HepG2 (cell line): Measurements from ENCODE around the gene BIRC5. TPM values are rescaled to one million over a fixed set of nuclear protein-coding genes. Genes with fewer than 3 reads are reported as not detected.

Experiments
- ATAC-seq: fragments of 200-7000 bp; cut with Tn5 transposase; 3 replicates; pipeline ENCODE4 v1.9.1; 2020; ENCODE audit warnings: mild to moderate bottlenecking, moderate library complexity
- BruUV-seq: library from RNA; stranded (reverse); fragments of 400-500 nt; replicated peaks from 2 replicates; lab custom pipeline; 2021; lab: Mats Ljungman, UMichigan
- CTCF ChIA-PET: fragments of 300-600 bp; formaldehyde crosslinking; extraction: SDS; loops from one replicate; lab custom pipeline; 2021; ENCODE audit warnings: low total read pairs, inconsistent platforms, low intra/inter-chr PET ratio; lab: Yijun Ruan, JAX
- POLR2A ChIA-PET: fragments of 350-600 bp; sonication (Branson Sonifier 250); formaldehyde crosslinking; loops from one replicate; lab custom pipeline; 2020; ENCODE audit warnings: antibody characterized with exemption, inconsistent platforms; lab: Yijun Ruan, JAX
- DNase-seq: peaks from one replicate; pipeline ENCODE4 v3.0.0-alpha.2; 2015; ENCODE audit warnings: low spot score
- FAIRE-seq: peaks from 3 replicates; lab custom pipeline; 2011; peaks lifted over from hg19 to GRCh38; lab: Jason Lieb, UNC
- H2AFZ ChIP-seq: one replicate; pipeline ENCODE4 v1.6.1; 2011; ENCODE audit warnings: low read length, inconsistent platforms
- H3K27ac ChIP-seq: fragments of 300-600 bp; 3 replicates; pipeline ENCODE4 v1.8.0; 2011; ENCODE audit warnings: mixed run types, mild to moderate bottlenecking, mixed read lengths, low read length, inconsistent platforms; ENCODE audit not compliant: insufficient read depth; ENCODE audit errors: extremely low read length
- H3K27me3 ChIP-seq, 2 experiments: fragments of 200-600 bp in 1 of 2; 2 replicates in 1 of 2; 3 replicates in 1 of 2; pipeline versions ENCODE4 v1.6.0 to v1.8.0; 2011; ENCODE audit warnings: low read length in 2 of 2, mild to moderate bottlenecking in 2 of 2, moderate library complexity in 2 of 2, inconsistent platforms in 1 of 2; ENCODE audit not compliant: insufficient read depth in 2 of 2, control insufficient read depth in 1 of 2
- H3K36me3 ChIP-seq, 2 experiments: fragments of 200-600 bp in 1 of 2; replicated peaks in 1 of 2; 2 replicates in 1 of 2; 3 replicates in 1 of 2; pipeline versions ENCODE4 v1.5.1 to v1.8.0; 2011; ENCODE audit warnings: low read length in 2 of 2, inconsistent platforms in 1 of 2; ENCODE audit not compliant: insufficient read depth in 2 of 2, control insufficient read depth in 1 of 2
- H3K4me1 ChIP-seq: 2 replicates; pipeline ENCODE4 v1.5.1; 2012; ENCODE audit warnings: low read length, inconsistent platforms; ENCODE audit not compliant: insufficient read depth
- H3K4me2 ChIP-seq: 2 replicates; pipeline ENCODE4 v1.6.0; 2011; ENCODE audit warnings: low read depth, low read length, inconsistent platforms
- H3K4me3 ChIP-seq, 3 experiments: fragments of 200-600 bp in 1 of 3; sonication (generic), shearing (Covaris generic) in 1 of 3; replicated peaks in 1 of 3; 2 replicates each; pipeline ENCODE4 v1.5.1; 2011 to 2016; ENCODE audit warnings: low read length in 3 of 3, inconsistent platforms in 2 of 3, low read depth in 2 of 3, mild to moderate bottlenecking in 2 of 3, control low read depth in 1 of 3, mixed read lengths in 1 of 3; ENCODE audit not compliant: insufficient read depth in 1 of 3
- H3K79me2 ChIP-seq: one replicate; pipeline ENCODE4 v1.6.1; 2011; ENCODE audit warnings: low read length, inconsistent platforms; ENCODE audit not compliant: insufficient read depth
- H3K9ac ChIP-seq: 2 replicates; pipeline ENCODE4 v1.6.0; 2011; ENCODE audit warnings: mild to moderate bottlenecking, low read depth, low read length, inconsistent platforms; ENCODE audit not compliant: insufficient read depth
- H3K9me3 ChIP-seq: 2 replicates; pipeline ENCODE4 v1.5.1; 2012; ENCODE audit warnings: mild to moderate bottlenecking, low read length
- H4K20me1 ChIP-seq: 2 replicates; pipeline ENCODE4 v1.6.0; 2011; ENCODE audit warnings: inconsistent platforms, mild to moderate bottlenecking, low read length, moderate library complexity; ENCODE audit not compliant: insufficient read depth
- ADNP ChIP-seq: sonication (generic); formaldehyde crosslinking; IDR thresholded peaks from 2 replicates; pipeline ENCODE4 v1.4.0; 2020; ENCODE audit warnings: missing genetic modification reagents
- BRD4 ChIP-seq: sonication (generic); formaldehyde crosslinking; IDR thresholded peaks from 2 replicates; pipeline ENCODE4 v1.4.0; 2020; ENCODE audit warnings: missing genetic modification reagents
- CCAR2 ChIP-seq: fragments of 200-400 bp; formaldehyde crosslinking; optimal IDR thresholded peaks from 2 replicates; pipeline ENCODE3; 2018; ENCODE audit warnings: low read depth, mild to moderate bottlenecking, low read length, moderate library complexity
- CEBPB ChIP-seq: IDR thresholded peaks from 2 replicates; pipeline ENCODE4 v1.6.1; 2011; ENCODE audit warnings: low read depth, low read length, improper control_type of control experiment, borderline replicate concordance
- ELF1 ChIP-seq: sonication (generic); formaldehyde crosslinking; IDR thresholded peaks from 2 replicates; pipeline ENCODE4 v1.4.0; 2020; ENCODE audit warnings: missing genetic modification reagents
- ETV5 ChIP-seq: IDR thresholded peaks from 2 replicates; pipeline ENCODE4 v1.6.1; 2018; ENCODE audit warnings: missing biosample characterization, missing genetic modification reagents, inconsistent platforms, borderline replicate concordance
- MAFF ChIP-seq: IDR thresholded peaks from 2 replicates; pipeline ENCODE4 v1.6.1; 2011; ENCODE audit warnings: low read depth, low read length, improper control_type of control experiment
- MZF1 ChIP-seq: sonication (generic); formaldehyde crosslinking; IDR thresholded peaks from 2 replicates; pipeline ENCODE4 v1.8.1; 2023; ENCODE audit warnings: mild to moderate bottlenecking, missing genetic modification reagents, borderline replicate concordance
- NCOR1 ChIP-seq: fragments of 200-600 bp; sonication (generic); IDR thresholded peaks from 2 replicates; pipeline ENCODE4 v1.7.0; 2017; ENCODE audit warnings: antibody characterized with exemption, low read length, borderline replicate concordance
- NKX3-1 ChIP-seq: sonication (generic); formaldehyde crosslinking; IDR thresholded peaks from 2 replicates; pipeline ENCODE4 v1.5.0; 2020; ENCODE audit warnings: missing genetic modification reagents
- RBM22 ChIP-seq: fragments of 200-400 bp; formaldehyde crosslinking; optimal IDR thresholded peaks from 2 replicates; pipeline ENCODE3; 2017; ENCODE audit warnings: mild to moderate bottlenecking, low read length, moderate library complexity
- RORA ChIP-seq: sonication (generic); formaldehyde crosslinking; IDR thresholded peaks from 2 replicates; pipeline ENCODE4 v1.5.0; 2020; ENCODE audit warnings: mild to moderate bottlenecking, missing genetic modification reagents, moderate library complexity
- ZNF644 ChIP-seq: IDR thresholded peaks from 2 replicates; pipeline ENCODE4 v1.6.1; 2016; ENCODE audit warnings: low read depth
- ZSCAN21 ChIP-seq: sonication (generic); formaldehyde crosslinking; IDR thresholded peaks from 2 replicates; pipeline ENCODE4 v1.8.0; 2022; ENCODE audit warnings: mild to moderate bottlenecking, missing genetic modification reagents, moderate library complexity, borderline replicate concordance
- WGBS: methylation state at CpG from one replicate; pipeline ENCODE4 v1.1.6; 2017; ENCODE audit warnings: low lambda C conversion rate; 5-methylcytosine and 5-hydroxymethylcytosine counted together
- in situ Hi-C: cut with HindIII; loops from 2 replicates; pipeline ENCODE4 v1.10.0; 2017; ENCODE audit warnings: low pct_unique_long_range_greater_than_20kb; ENCODE audit not compliant: extremely low pct_ligation_motif_present
- intact Hi-C: fragments of 100-400 bp; cut with micrococcal nuclease; formaldehyde crosslinking; loops from one replicate; pipeline ENCODE4 v1.10.0; 2022; ENCODE audit not compliant: unreplicated experiment
- polyA plus RNA-seq, 8 experiments: library from polyadenylated mRNA; depleted of rRNA in 3 of 8; stranded (reverse) in 7 of 8; unstranded in 1 of 8; fragments of >200 nt; fragmentation: Illumina TruSeq in 4 of 8; extraction: Trizol in 4 of 8; gene quantifications; 2 replicates each; pipeline versions ENCODE4 v1.2.1 to v1.2.3, GENCODE V29; 2011 to 2016; ENCODE audit warnings: low read depth in 4 of 8, missing spikeins in 1 of 8, mixed read lengths in 1 of 8; ENCODE audit not compliant: insufficient read depth in 1 of 8
- total RNA-seq, 5 experiments: library from RNA; depleted of rRNA; stranded (reverse); fragments of >200 nt; fragmentation: Illumina TruSeq; extraction: Trizol; gene quantifications; 2 replicates each; pipeline ENCODE4 v1.2.3, GENCODE V29; 2016; ENCODE audit warnings: low read depth in 1 of 5
- TF ChIP-seq, protein P1 (sequence below): sonication (generic); formaldehyde crosslinking; IDR thresholded peaks from 2 replicates; pipeline ENCODE4 v1.4.0; 2020; ENCODE audit warnings: missing genetic modification reagents
- TF ChIP-seq, protein P2 (sequence below): sonication (generic); formaldehyde crosslinking; IDR thresholded peaks from 2 replicates; pipeline ENCODE4 v1.9.0; 2022; ENCODE audit warnings: low read depth, missing genetic modification reagents
- TF ChIP-seq, protein P3 (sequence below): sonication (generic); formaldehyde crosslinking; IDR thresholded peaks from 2 replicates; pipeline ENCODE4 v1.5.0; 2020; ENCODE audit warnings: mild to moderate bottlenecking, missing genetic modification reagents, borderline replicate concordance
- TF ChIP-seq, protein P4 (sequence below): sonication (generic); formaldehyde crosslinking; IDR thresholded peaks from 2 replicates; pipeline ENCODE4 v1.4.0; 2020; ENCODE audit warnings: missing genetic modification reagents

BIRC5 gene
- total and polyA plus RNA-seq, 2 of the 13 experiments (the other 11 are each of a cell fraction or from before 2014, with no cell fraction given): 30.3 to 135 TPM

DNA sequence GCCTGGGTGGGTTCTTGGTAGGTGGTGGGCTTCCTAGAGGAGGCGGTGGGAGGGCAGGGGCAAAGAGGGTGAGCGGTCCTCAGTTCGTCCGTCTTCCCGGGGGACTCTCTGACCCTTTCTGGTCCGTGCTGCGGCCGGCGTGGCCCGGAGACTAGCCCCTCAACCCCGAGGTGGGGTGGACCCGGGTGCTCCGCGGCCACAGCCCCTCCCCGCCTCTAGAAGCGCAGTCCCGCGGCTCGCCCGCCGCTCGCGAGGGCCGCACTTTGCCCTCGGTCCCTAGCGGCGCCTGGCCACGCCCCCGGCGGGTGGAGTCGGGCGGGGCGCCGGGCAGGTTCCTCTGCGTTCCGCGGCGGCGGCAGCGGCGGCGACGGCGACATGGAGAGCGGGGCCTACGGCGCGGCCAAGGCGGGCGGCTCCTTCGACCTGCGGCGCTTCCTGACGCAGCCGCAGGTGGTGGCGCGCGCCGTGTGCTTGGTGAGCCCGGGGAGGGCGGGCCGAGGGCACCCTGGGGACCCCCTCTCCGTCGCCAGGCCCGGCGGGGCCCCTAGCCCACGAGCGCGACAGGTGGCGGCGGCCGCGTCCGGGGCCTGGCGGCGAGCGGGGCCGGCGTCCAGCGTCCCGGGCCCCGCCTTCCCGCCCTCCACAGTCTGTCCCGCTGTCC lies 45.7 kb upstream of the BIRC5 start, which contains the start of gene SYNGR2:
Gene SYNGR2 (plus strand): TSS at position 340 of the 661 bp plus-strand sequence. CDS start 36 bp downstream, at position 376.
- Histone ChIP-seq H3K27ac (peak within 1 kb of the TSS; percentile 51), H2AFZ (no peak within 1 kb of the TSS), H3K36me3 (peaks cover 5 to 14% of the 10 kb centered on the region in 2 experiments), H4K20me1 (peaks cover 5% of the 10 kb centered on the region; the same call in 1 of the 2 replicates), H3K4me1 (peaks cover 62% of the 10 kb centered on the region), H3K9me3 (no peaks in the 10 kb centered on the region), H3K4me2 (peak within 1 kb of the TSS; percentile 89), H3K9ac (peak within 1 kb of the TSS; percentile 81), H3K27me3 (peaks cover 0 to 2% of the 10 kb centered on the region in 2 experiments; a peak in 1 of 5 replicates), H3K79me2 (peaks cover 8% of the 10 kb centered on the region), H3K4me3 (peak within 1 kb of the TSS; percentile 73 to 88 (median 84))
- ChIA-PET POLR2A (interaction anchor here (0.9 to 1.7 kb wide), 4 partner anchors 18 to 26 kb away, joined by 3 to 12 read pairs (median 4); partner anchors contain the start of gene TK1), CTCF (no interaction called here)
- BruUV-seq: no TSS peak
- intact Hi-C loops: loop anchor here (2.0 to 5.0 kb wide), 3 partner anchors 18 to 41 kb away; partner anchors contain the start of genes AFMID, TK1 and TMC6
- in situ Hi-C loops: no loop called here
- DNase-seq (peak; percentile 74), ATAC-seq (peak; percentile 69), FAIRE-seq (no peak)
- 4% methylated on average over 5 of the region's 84 CpGs for WGBS
- TF ChIP-seq RBM22 (no peak), RORA (CRISPR knock-in tag) (no peak), ETV5 (CRISPR knock-in tag) (no peak; the same call in 1 of the 2 replicates), CCAR2 (no peak), MAFF (no peak), NCOR1 (no peak), ADNP (CRISPR knock-in tag) (peak; percentile 42; the same call in 1 of the 2 replicates), ELF1 (CRISPR knock-in tag) (no peak), BRD4 (CRISPR knock-in tag) (peak; percentile 39; the same call in 1 of the 2 replicates), CEBPB (no peak), MZF1 (CRISPR knock-in tag) (no peak), NKX3-1 (CRISPR knock-in tag) (peak; percentile 43; the same call in 1 of the 2 replicates), ZNF644 (CRISPR knock-in tag) (no peak), ZSCAN21 (peak; percentile 92)
- TF ChIP-seq, protein P1, sequence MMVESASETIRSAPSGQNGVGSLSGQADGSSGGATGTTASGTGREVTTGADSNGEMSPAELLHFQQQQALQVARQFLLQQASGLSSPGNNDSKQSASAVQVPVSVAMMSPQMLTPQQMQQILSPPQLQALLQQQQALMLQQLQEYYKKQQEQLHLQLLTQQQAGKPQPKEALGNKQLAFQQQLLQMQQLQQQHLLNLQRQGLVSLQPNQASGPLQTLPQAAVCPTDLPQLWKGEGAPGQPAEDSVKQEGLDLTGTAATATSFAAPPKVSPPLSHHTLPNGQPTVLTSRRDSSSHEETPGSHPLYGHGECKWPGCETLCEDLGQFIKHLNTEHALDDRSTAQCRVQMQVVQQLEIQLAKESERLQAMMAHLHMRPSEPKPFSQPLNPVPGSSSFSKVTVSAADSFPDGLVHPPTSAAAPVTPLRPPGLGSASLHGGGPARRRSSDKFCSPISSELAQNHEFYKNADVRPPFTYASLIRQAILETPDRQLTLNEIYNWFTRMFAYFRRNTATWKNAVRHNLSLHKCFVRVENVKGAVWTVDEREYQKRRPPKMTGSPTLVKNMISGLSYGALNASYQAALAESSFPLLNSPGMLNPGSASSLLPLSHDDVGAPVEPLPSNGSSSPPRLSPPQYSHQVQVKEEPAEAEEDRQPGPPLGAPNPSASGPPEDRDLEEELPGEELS: no peak
- TF ChIP-seq, protein P2, sequence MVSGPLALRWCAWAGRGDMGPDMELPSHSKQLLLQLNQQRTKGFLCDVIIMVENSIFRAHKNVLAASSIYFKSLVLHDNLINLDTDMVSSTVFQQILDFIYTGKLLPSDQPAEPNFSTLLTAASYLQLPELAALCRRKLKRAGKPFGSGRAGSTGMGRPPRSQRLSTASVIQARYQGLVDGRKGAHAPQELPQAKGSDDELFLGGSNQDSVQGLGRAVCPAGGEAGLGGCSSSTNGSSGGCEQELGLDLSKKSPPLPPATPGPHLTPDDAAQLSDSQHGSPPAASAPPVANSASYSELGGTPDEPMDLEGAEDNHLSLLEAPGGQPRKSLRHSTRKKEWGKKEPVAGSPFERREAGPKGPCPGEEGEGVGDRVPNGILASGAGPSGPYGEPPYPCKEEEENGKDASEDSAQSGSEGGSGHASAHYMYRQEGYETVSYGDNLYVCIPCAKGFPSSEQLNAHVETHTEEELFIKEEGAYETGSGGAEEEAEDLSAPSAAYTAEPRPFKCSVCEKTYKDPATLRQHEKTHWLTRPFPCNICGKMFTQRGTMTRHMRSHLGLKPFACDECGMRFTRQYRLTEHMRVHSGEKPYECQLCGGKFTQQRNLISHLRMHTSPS (CRISPR knock-in tag): no peak
- TF ChIP-seq, protein P3, sequence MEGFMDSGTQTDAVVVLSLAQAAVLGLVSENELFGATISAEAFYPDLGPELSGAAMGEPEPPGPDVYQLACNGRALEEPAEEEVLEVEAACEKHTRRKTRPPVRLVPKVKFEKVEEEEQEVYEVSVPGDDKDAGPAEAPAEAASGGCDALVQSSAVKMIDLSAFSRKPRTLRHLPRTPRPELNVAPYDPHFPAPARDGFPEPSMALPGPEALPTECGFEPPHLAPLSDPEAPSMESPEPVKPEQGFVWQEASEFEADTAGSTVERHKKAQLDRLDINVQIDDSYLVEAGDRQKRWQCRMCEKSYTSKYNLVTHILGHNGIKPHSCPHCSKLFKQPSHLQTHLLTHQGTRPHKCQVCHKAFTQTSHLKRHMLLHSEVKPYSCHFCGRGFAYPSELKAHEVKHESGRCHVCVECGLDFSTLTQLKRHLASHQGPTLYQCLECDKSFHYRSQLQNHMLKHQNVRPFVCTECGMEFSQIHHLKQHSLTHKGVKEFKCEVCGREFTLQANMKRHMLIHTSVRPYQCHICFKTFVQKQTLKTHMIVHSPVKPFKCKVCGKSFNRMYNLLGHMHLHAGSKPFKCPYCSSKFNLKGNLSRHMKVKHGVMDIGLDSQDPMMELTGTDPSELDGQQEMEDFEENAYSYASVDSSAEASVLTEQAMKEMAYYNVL (CRISPR knock-in tag): no peak
- TF ChIP-seq, protein P4, sequence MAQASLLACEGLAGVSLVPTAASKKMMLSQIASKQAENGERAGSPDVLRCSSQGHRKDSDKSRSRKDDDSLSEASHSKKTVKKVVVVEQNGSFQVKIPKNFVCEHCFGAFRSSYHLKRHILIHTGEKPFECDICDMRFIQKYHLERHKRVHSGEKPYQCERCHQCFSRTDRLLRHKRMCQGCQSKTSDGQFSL (CRISPR knock-in tag): peak; percentile 52; the same call in 1 of the 2 replicates
